SK-N-SH treated with all-trans-retinoic acid at 6 μM for 48 hours (cell line): Measurements from ENCODE around the gene FRK.

Experiments used
- BACH2 ChIP-seq: fragments of 250-450 bp; sonication (Bioruptor Pico); IDR thresholded peaks from 2 replicates; pipeline ENCODE4 v1.9.0; 2021; ENCODE audit warnings: mild to moderate bottlenecking, borderline replicate concordance
- RARB ChIP-seq: fragments of 250-450 bp; sonication (Bioruptor Pico); IDR thresholded peaks from 2 replicates; pipeline ENCODE4 v1.8.0; 2021; ENCODE audit warnings: mild to moderate bottlenecking, moderate library complexity
- TCF4 ChIP-seq: fragments of 250-450 bp; sonication (Bioruptor Pico); IDR thresholded peaks from 2 replicates; pipeline ENCODE4 v1.8.0; 2021; ENCODE audit warnings: mild to moderate bottlenecking, moderate library complexity, borderline replicate concordance
- TOX ChIP-seq: fragments of 250-450 bp; sonication (Bioruptor Pico); IDR thresholded peaks from 2 replicates; pipeline ENCODE4 v1.8.0; 2021; ENCODE audit warnings: mild to moderate bottlenecking, moderate library complexity, borderline replicate concordance
- ZFP3 ChIP-seq: fragments of 250-450 bp; sonication (Bioruptor Pico); IDR thresholded peaks from 2 replicates; pipeline ENCODE4 v1.5.0; 2020; ENCODE audit warnings: mild to moderate bottlenecking, moderate library complexity
- ZFP30 ChIP-seq: fragments of 450-650 bp; formaldehyde crosslinking; IDR thresholded peaks from 2 replicates; pipeline ENCODE4 v1.5.0; 2022; ENCODE audit warnings: mild to moderate bottlenecking, moderate library complexity
- ZNF70 ChIP-seq: fragments of 450-650 bp; formaldehyde crosslinking; IDR thresholded peaks from 2 replicates; pipeline ENCODE4 v1.5.0; 2020; ENCODE audit warnings: mild to moderate bottlenecking, moderate library complexity
- ZNF8 ChIP-seq: fragments of 450-650 bp; formaldehyde crosslinking; IDR thresholded peaks from 2 replicates; pipeline ENCODE4 v1.5.0; 2020; ENCODE audit warnings: mild to moderate bottlenecking, moderate library complexity
- TF ChIP-seq, protein P1 (sequence below): fragments of 250-450 bp; sonication (Bioruptor Pico); IDR thresholded peaks from 2 replicates; pipeline ENCODE4 v1.5.1; 2020; ENCODE audit warnings: low read depth, mild to moderate bottlenecking, moderate library complexity
- TF ChIP-seq, protein P2 (sequence below): fragments of 250-450 bp; sonication (Bioruptor Pico); IDR thresholded peaks from 2 replicates; pipeline ENCODE4 v1.8.0; 2020; ENCODE audit warnings: mild to moderate bottlenecking, moderate library complexity, borderline replicate concordance
- TF ChIP-seq, protein P3 (sequence below): fragments of 250-450 bp; sonication (Bioruptor Pico); IDR thresholded peaks from 2 replicates; pipeline ENCODE4 v1.8.0; 2021; ENCODE audit warnings: low read depth, mild to moderate bottlenecking, moderate library complexity, borderline replicate concordance
- TF ChIP-seq, protein P4 (sequence below): fragments of 250-450 bp; sonication (Bioruptor Pico); IDR thresholded peaks from 2 replicates; pipeline ENCODE4 v1.5.1; 2021; ENCODE audit warnings: mild to moderate bottlenecking, moderate library complexity

DNA sequence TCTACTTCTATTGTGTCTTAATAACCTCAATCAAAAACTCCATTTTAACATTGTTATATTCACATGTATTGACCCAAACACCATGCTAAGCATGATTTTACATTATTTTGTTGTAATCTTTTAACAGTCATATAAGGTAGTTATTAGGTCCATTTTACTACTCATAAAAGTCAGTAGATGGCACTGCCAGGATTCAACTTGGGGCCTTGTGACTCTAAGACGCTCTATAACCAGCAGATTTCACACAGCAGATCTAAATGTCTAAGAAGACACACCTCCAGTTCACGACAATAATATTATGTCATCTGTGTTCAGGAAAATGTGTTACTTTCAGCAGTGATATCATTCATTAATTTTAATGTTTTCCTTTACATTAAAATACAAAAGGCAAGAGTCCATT lies 88.0 kb downstream of the FRK start:
- TF ChIP-seq, protein P1, sequence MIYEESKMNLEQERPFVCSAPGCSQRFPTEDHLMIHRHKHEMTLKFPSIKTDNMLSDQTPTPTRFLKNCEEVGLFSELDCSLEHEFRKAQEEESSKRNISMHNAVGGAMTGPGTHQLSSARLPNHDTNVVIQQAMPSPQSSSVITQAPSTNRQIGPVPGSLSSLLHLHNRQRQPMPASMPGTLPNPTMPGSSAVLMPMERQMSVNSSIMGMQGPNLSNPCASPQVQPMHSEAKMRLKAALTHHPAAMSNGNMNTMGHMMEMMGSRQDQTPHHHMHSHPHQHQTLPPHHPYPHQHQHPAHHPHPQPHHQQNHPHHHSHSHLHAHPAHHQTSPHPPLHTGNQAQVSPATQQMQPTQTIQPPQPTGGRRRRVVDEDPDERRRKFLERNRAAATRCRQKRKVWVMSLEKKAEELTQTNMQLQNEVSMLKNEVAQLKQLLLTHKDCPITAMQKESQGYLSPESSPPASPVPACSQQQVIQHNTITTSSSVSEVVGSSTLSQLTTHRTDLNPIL (CRISPR knock-in tag): no peak
- TF ChIP-seq, protein P2, sequence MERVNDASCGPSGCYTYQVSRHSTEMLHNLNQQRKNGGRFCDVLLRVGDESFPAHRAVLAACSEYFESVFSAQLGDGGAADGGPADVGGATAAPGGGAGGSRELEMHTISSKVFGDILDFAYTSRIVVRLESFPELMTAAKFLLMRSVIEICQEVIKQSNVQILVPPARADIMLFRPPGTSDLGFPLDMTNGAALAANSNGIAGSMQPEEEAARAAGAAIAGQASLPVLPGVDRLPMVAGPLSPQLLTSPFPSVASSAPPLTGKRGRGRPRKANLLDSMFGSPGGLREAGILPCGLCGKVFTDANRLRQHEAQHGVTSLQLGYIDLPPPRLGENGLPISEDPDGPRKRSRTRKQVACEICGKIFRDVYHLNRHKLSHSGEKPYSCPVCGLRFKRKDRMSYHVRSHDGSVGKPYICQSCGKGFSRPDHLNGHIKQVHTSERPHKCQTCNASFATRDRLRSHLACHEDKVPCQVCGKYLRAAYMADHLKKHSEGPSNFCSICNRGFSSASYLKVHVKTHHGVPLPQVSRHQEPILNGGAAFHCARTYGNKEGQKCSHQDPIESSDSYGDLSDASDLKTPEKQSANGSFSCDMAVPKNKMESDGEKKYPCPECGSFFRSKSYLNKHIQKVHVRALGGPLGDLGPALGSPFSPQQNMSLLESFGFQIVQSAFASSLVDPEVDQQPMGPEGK (CRISPR knock-in tag): no peak
- no peak for TF ChIP-seq ZFP3 (CRISPR knock-in tag)
- no peak for TF ChIP-seq ZFP30 (CRISPR knock-in tag)
- TF ChIP-seq, protein P3, sequence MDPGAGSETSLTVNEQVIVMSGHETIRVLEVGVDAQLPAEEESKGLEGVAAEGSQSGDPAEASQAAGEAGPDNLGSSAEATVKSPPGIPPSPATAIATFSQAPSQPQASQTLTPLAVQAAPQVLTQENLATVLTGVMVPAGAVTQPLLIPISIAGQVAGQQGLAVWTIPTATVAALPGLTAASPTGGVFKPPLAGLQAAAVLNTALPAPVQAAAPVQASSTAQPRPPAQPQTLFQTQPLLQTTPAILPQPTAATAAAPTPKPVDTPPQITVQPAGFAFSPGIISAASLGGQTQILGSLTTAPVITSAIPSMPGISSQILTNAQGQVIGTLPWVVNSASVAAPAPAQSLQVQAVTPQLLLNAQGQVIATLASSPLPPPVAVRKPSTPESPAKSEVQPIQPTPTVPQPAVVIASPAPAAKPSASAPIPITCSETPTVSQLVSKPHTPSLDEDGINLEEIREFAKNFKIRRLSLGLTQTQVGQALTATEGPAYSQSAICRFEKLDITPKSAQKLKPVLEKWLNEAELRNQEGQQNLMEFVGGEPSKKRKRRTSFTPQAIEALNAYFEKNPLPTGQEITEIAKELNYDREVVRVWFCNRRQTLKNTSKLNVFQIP (CRISPR knock-in tag): no peak
- no peak for TF ChIP-seq TCF4 (CRISPR knock-in tag)
- no peak for TF ChIP-seq TOX (CRISPR knock-in tag)
- TF ChIP-seq BACH2 (CRISPR knock-in tag): no peak
- TF ChIP-seq ZNF70 (CRISPR knock-in tag): no peak
- no peak for TF ChIP-seq ZNF8 (CRISPR knock-in tag)
- TF ChIP-seq, protein P4, sequence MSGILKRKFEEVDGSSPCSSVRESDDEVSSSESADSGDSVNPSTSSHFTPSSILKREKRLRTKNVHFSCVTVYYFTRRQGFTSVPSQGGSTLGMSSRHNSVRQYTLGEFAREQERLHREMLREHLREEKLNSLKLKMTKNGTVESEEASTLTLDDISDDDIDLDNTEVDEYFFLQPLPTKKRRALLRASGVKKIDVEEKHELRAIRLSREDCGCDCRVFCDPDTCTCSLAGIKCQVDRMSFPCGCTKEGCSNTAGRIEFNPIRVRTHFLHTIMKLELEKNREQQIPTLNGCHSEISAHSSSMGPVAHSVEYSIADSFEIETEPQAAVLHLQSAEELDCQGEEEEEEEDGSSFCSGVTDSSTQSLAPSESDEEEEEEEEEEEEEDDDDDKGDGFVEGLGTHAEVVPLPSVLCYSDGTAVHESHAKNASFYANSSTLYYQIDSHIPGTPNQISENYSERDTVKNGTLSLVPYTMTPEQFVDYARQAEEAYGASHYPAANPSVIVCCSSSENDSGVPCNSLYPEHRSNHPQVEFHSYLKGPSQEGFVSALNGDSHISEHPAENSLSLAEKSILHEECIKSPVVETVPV: no peak
- no peak for TF ChIP-seq RARB (CRISPR knock-in tag)
